ENCODE results near the gene BEAN1. TPM values are rescaled to one million over a fixed set of nuclear protein-coding genes. Genes with fewer than 3 reads are reported as not detected.
A peak's percentile ranks its signal among the peaks of the same experiment; 100 is the strongest.
"Not testable (repeated sequence)": the region's sequence is repeated elsewhere in the genome, so short reads cannot be mapped to it uniquely, and the experiment has no call there.

Gene BEAN1
- total and polyA plus RNA-seq, 5 donors from 2014 or later: 0.07 to 0.17 TPM; not detected in 3

DNA sequence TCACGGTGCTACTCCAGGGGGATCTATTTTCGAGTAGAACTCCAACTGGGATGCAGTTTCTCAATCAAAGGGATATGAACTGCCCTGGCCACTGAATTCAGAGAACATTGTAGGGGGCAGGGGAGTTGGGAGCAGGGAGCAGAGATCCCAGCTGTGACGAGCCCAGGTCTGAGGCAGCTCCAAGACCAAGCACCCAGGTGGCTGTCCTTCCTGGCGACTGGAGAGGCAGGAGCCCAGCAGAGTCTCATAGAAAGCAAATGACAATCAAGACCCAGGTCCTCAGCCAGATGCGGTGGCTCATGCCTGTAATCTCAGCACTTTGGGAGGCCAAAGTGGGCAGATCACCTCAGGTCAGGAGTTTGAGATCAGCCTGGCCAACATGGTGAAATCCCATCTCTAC, 62.7 kb downstream of the BEAN1 start:
- Histone ChIP-seq H3K27me3 (ENCODE audit: control insufficient read depth, insufficient read depth, low read length) (no peaks in the 10 kb centered on the region), H3K36me3 (ENCODE audit: control insufficient read depth, insufficient read depth, low read length) (no peaks in the 10 kb centered on the region), H3K9me3 (ENCODE audit: control insufficient read depth in 2 of 2, low read length in 2 of 2) (no peaks in the 10 kb centered on the region), H3K4me3 (ENCODE audit: low read depth, low read length) (no peak overlapping the region), H3K27ac (ENCODE audit: insufficient read depth, low read length, poor library complexity, severe bottlenecking) (no peak overlapping the region), H3K4me1 (ENCODE audit: control insufficient read depth, insufficient read depth, low read length, poor library complexity, severe bottlenecking) (no peaks in the 10 kb centered on the region)
- Mint-ChIP-seq H3K4me1 (peaks cover 0 to 3% (median under 1%) of the 10 kb centered on the region in 4 donors), H3K4me3 (no peak overlapping the region), H3K27ac (peak overlapping the region in 2 of 3 donors; percentile 3 to 6), H3K27me3 (no peaks in the 10 kb centered on the region), H3K9me3 (no peaks in the 10 kb centered on the region), H3K36me3 (no peaks in the 10 kb centered on the region)
- DNase-seq (no peak), ATAC-seq (ENCODE audit: low read depth in 2 of 2) (no peak)

DNA sequence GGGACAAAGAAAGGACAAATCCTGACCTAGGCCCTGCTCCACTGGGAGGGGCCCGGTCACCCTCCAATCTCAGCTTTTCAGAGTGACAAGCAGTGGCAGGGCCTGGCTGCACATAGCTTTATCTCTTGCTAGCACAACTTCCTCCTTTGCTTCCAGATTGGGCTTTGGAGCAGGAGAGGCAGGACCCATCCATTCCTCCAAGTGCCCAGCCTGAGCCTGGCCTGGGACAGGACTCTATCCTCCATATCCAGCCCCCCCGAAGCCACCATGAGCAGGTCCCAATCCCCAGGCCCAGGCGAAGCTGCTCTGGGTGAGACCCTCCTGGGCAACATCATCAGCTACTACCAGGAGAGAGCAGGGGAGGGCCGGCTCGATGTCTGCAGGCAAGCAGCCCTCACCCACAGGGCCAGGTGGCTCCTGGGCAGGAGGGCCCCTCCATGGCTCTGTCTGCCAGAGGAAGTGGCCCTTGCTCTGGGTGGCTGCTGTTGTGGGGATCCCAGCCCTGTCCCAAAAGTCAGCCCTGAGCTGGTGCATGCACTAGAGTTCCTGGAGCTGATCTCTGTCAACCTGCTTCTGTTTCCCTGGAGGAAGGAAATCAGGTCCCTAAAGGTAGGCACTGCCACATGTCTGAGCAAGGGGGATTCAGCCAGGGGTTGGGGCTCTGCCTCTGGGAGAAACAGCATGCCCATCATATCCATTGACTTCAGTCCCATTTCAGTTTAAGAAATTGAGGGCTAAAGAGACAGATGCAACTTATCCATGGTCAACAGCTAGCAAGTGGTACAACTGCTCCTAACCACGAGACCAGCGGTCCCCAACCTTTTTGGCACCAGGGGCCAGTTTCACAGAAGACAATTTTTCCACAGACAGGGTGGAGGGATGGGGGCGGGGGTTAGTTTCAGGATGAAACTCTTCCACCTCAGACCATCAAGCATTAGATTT, 64.0 kb downstream of the BEAN1 start:
- Histone ChIP-seq H3K4me3 (ENCODE audit: low read depth, low read length) (no peak overlapping the region), H3K36me3 (ENCODE audit: control insufficient read depth, insufficient read depth, low read length) (no peaks in the 10 kb centered on the region), H3K27ac (ENCODE audit: insufficient read depth, low read length, poor library complexity, severe bottlenecking) (no peak overlapping the region), H3K4me1 (ENCODE audit: control insufficient read depth, insufficient read depth, low read length, poor library complexity, severe bottlenecking) (no peaks in the 10 kb centered on the region), H3K9me3 (ENCODE audit: control insufficient read depth in 2 of 2, low read length in 2 of 2) (no peaks in the 10 kb centered on the region), H3K27me3 (ENCODE audit: control insufficient read depth, insufficient read depth, low read length) (no peaks in the 10 kb centered on the region)
- Mint-ChIP-seq H3K36me3 (no peaks in the 10 kb centered on the region), H3K4me3 (no peak overlapping the region), H3K27me3 (no peaks in the 10 kb centered on the region), H3K4me1 (peaks cover 0 to 3% (median under 1%) of the 10 kb centered on the region in 4 donors), H3K9me3 (no peaks in the 10 kb centered on the region), H3K27ac (peak overlapping the region; percentile 7 to 54 (median 36))
- DNase-seq (no peak), ATAC-seq (ENCODE audit: low read depth in 2 of 2) (no peak)

DNA sequence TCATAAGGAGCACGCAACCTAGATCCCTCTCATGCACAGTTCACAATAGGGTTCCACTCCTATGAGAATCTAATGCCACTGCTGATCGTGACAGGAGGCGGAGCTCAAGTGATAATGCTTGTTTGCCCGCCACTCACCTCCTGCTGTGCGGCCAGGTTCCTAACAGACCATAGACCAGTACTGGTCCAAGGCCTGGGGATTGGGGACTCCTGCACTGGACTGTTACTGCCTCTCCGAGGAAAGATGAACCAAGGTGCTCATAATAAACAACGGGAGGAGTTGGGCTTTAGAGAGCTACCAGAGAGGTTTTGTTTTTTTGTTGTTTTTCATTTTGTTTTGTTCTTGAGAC, 64.6 kb downstream of the BEAN1 start:
- Mint-ChIP-seq H3K36me3 (no peaks in the 10 kb centered on the region), H3K27me3 (no peaks in the 10 kb centered on the region), H3K9me3 (no peaks in the 10 kb centered on the region), H3K27ac (peak overlapping the region in 1 of 3 donors; percentile 54), H3K4me3 (no peak overlapping the region), H3K4me1 (peaks cover 0 to 3% (median under 1%) of the 10 kb centered on the region in 4 donors)
- ATAC-seq (ENCODE audit: low read depth in 2 of 2) (no peak), DNase-seq (no peak)
- H3K4me3 ChIP-seq (ENCODE audit: low read depth, low read length): no peak overlapping the region
- no peaks in the 10 kb centered on the region for H3K27me3 ChIP-seq (ENCODE audit: control insufficient read depth, insufficient read depth, low read length)
- no peaks in the 10 kb centered on the region for H3K36me3 ChIP-seq (ENCODE audit: control insufficient read depth, insufficient read depth, low read length)
- H3K9me3 ChIP-seq (ENCODE audit: control insufficient read depth in 2 of 2, low read length in 2 of 2): no peaks in the 10 kb centered on the region
- H3K27ac ChIP-seq (ENCODE audit: insufficient read depth, low read length, poor library complexity, severe bottlenecking): no peak overlapping the region
- no peaks in the 10 kb centered on the region for H3K4me1 ChIP-seq (ENCODE audit: control insufficient read depth, insufficient read depth, low read length, poor library complexity, severe bottlenecking)

DNA sequence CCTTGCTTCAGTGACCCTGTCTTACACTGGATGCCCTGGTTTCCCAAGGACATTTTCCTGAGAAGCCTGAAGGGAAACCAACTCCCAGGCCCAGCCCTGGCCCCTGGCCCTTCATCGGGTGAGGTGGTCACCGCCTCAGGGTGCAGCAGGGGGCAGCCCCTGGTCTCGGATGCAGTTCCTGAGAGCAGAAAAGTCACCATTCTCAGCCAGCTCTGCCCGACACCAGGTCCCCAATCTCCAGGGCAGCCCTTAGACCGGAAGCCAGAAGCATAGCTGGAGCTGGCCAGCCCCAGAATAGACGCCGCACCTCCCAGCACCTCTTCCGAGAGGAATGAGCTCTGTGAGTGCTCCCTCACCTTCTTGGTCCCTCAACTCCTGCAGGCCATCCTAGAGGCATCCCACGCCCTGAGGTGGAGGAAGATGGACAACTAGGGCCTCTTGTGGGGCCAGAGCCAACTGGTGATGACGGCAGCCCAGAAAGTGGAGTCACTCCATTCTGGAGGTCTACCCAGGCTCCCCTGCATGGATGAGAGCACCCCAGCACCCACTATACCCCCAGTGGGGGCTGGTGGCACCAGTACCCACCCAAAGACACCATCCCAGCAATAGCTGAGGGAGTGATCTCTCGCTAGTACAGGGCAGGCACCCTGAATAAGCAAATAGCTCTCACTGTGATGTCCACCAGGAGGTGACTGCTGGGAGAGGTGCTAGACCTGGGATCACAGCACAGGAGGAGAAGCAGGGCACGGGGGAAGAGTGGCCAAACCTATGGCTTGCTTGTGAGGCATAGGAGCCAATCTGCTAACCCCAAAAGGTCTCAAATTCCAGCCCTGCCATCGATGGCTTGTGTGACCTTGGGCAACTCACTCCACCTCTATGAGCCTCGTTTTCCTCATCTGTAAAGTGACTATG, 66.7 kb downstream of the BEAN1 start:
- no peak overlapping the region for H3K27ac Mint-ChIP-seq
- no peaks in the 10 kb centered on the region for H3K9me3 Mint-ChIP-seq
- Histone ChIP-seq H3K4me3 (ENCODE audit: low read depth, low read length) (no peak overlapping the region), H3K36me3 (ENCODE audit: control insufficient read depth, insufficient read depth, low read length) (no peaks in the 10 kb centered on the region), H3K27ac (ENCODE audit: insufficient read depth, low read length, poor library complexity, severe bottlenecking) (no peak overlapping the region), H3K27me3 (ENCODE audit: control insufficient read depth, insufficient read depth, low read length) (no peaks in the 10 kb centered on the region), H3K9me3 (ENCODE audit: control insufficient read depth in 2 of 2, low read length in 2 of 2) (no peaks in the 10 kb centered on the region), H3K4me1 (ENCODE audit: control insufficient read depth, insufficient read depth, low read length, poor library complexity, severe bottlenecking) (no peaks in the 10 kb centered on the region)
- H3K4me1 Mint-ChIP-seq: peaks cover 0 to 3% (median under 1%) of the 10 kb centered on the region in 4 donors
- no peaks in the 10 kb centered on the region for H3K27me3 Mint-ChIP-seq
- ATAC-seq (ENCODE audit: low read depth in 2 of 2) (no peak), DNase-seq (no peak)
- no peak overlapping the region for H3K4me3 Mint-ChIP-seq
- no peaks in the 10 kb centered on the region for H3K36me3 Mint-ChIP-seq

DNA sequence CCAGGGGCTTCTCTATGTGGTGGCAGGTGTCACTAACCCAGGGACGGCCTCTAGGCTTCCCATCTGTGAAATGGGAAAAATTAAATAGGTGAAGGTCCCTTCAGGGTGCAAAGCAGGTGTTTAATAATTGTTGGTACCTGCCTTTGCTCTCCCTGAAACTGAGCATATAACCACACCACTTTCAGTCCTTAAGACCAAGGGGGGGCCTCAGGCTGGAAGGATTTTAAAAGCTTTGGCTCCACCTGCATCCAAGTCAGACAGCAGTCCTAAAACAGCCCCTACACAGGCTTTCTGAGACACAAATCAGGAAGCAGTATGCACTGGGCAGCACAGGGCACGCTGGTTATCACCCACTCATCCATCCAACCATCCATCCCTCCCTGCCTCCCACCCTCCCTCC, 67.8 kb downstream of the BEAN1 start:
- ATAC-seq (ENCODE audit: low read depth in 2 of 2) (no peak), DNase-seq (no peak)
- H3K27ac ChIP-seq (ENCODE audit: insufficient read depth, low read length, poor library complexity, severe bottlenecking): no peak overlapping the region
- H3K4me1 ChIP-seq (ENCODE audit: control insufficient read depth, insufficient read depth, low read length, poor library complexity, severe bottlenecking): no peaks in the 10 kb centered on the region
- Mint-ChIP-seq H3K27ac (no peak overlapping the region), H3K36me3 (no peaks in the 10 kb centered on the region), H3K27me3 (no peaks in the 10 kb centered on the region), H3K4me3 (no peak overlapping the region), H3K9me3 (no peaks in the 10 kb centered on the region), H3K4me1 (peaks cover 0 to 3% (median 0%) of the 10 kb centered on the region in 4 donors)
- H3K36me3 ChIP-seq (ENCODE audit: control insufficient read depth, insufficient read depth, low read length): no peaks in the 10 kb centered on the region
- H3K4me3 ChIP-seq (ENCODE audit: low read depth, low read length): no peak overlapping the region
- H3K9me3 ChIP-seq (ENCODE audit: control insufficient read depth in 2 of 2, low read length in 2 of 2): no peaks in the 10 kb centered on the region
- no peaks in the 10 kb centered on the region for H3K27me3 ChIP-seq (ENCODE audit: control insufficient read depth, insufficient read depth, low read length)

DNA sequence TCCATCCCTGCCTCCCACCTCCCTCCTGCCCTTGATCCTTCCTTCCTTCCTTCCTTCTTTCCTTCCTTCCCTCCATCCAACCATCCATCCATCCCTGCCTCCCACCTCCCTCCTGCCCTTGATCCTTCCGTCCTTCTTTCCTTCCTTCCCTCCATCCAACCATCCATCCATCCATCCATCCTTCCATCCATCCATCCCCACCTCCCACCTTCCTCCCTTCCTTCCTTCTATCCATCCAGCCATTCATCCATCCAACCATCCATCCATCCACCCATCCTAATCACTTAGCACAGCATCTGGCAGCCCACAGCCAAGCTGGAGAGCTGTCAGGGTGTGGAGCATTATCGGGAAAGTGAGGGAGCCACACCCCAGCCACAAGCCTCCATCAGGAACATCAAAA, 68.3 kb downstream of the BEAN1 start:
- no peak for ATAC-seq (ENCODE audit: low read depth in 2 of 2)
- Histone ChIP-seq H3K36me3 (ENCODE audit: control insufficient read depth, insufficient read depth, low read length) (no peaks in the 10 kb centered on the region), H3K27me3 (ENCODE audit: control insufficient read depth, insufficient read depth, low read length) (no peaks in the 10 kb centered on the region), H3K9me3 (ENCODE audit: control insufficient read depth in 2 of 2, low read length in 2 of 2) (no peaks in the 10 kb centered on the region), H3K4me1 (ENCODE audit: control insufficient read depth, insufficient read depth, low read length, poor library complexity, severe bottlenecking) (no peaks in the 10 kb centered on the region), H3K4me3 (ENCODE audit: low read depth, low read length) (no peak overlapping the region), H3K27ac (ENCODE audit: insufficient read depth, low read length, poor library complexity, severe bottlenecking) (no peak overlapping the region)
- no peak overlapping the region for H3K4me3 Mint-ChIP-seq
- peaks cover 0 to 1% (median 0%) of the 10 kb centered on the region in 7 donors for H3K9me3 Mint-ChIP-seq
- DNase-seq: no peak
- no peaks in the 10 kb centered on the region for H3K36me3 Mint-ChIP-seq
- no peaks in the 10 kb centered on the region for H3K27me3 Mint-ChIP-seq
- H3K4me1 Mint-ChIP-seq: peaks cover 0 to 2% (median 0%) of the 10 kb centered on the region in 4 donors
- H3K27ac Mint-ChIP-seq: no peak overlapping the region

DNA sequence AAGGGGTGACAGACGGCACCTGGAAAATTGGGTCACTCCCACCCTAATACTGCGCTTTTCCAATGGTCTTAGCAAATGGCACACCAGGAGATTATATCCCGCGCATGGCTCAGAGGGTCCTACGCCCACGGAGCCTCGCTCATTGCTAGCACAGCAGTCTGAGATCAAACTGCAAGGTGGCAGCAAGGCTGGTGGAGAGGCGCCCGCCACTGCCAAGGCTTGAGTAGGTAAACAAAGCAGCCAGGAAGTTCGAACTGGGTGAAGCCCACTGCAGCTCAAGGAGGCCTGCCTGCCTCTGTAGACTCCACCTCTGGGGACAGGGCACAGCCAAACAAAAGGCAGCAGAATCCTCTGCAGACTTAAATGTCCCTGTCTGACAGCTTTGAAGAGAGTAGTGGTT, 69.1 kb downstream of the BEAN1 start:
- not testable (repeated sequence) for H3K9me3 ChIP-seq (ENCODE audit: control insufficient read depth in 2 of 2, low read length in 2 of 2); H3K4me1 Mint-ChIP-seq; H3K36me3 ChIP-seq (ENCODE audit: control insufficient read depth, insufficient read depth, low read length); H3K27ac ChIP-seq (ENCODE audit: insufficient read depth, low read length, poor library complexity, severe bottlenecking); H3K27me3 Mint-ChIP-seq; H3K4me3 Mint-ChIP-seq; H3K27me3 ChIP-seq (ENCODE audit: control insufficient read depth, insufficient read depth, low read length); DNase-seq; H3K4me3 ChIP-seq (ENCODE audit: low read depth, low read length); H3K9me3 Mint-ChIP-seq; H3K4me1 ChIP-seq (ENCODE audit: control insufficient read depth, insufficient read depth, low read length, poor library complexity, severe bottlenecking); H3K36me3 Mint-ChIP-seq; ATAC-seq (ENCODE audit: low read depth in 2 of 2)
- H3K27ac Mint-ChIP-seq: peak overlapping the region in 1 of 3 donors; percentile 62
